Non-pigmented ciliary epithelial cell (primary cell): ENCODE measurements around the gene TTC38.
"Not testable (repeated sequence)": the region's sequence is repeated elsewhere in the genome, so short reads cannot be mapped to it uniquely, and the experiment has no call there.

Experiments
- DNase-seq: peaks from one replicate; pipeline ENCODE4 v3.0.0-alpha.2; 2010; ENCODE audit warnings: low read depth

The TTC38 gene

GRCh38 chr22:46246178-46246577, 21.6 kb upstream of the TTC38 start:
- no peak for DNase-seq

- DNase-seq, result no peak
Observed at GRCh38 chr22:46247443-46247975, 20.3 kb upstream of the TTC38 start.

- no peak for DNase-seq
Observed at GRCh38 chr22:46250035-46250782, 17.6 kb upstream of the TTC38 start, which contains the start of gene CDPF1. Gene CDPF1, minus strand, starts transcription at chr22:46250293. Its CDS starts 2,009 bp downstream, at chr22:46248284.

GRCh38 chr22:46250783-46251125, 17.1 kb upstream of the TTC38 start:
- no peak for DNase-seq

GRCh38 chr22:46251266-46251665, 16.5 kb upstream of the TTC38 start:
- no peak for DNase-seq

- no peak for DNase-seq
Observed at GRCh38 chr22:46251816-46252380, 15.9 kb upstream of the TTC38 start.

GRCh38 chr22:46256358-46256958, 11.3 kb upstream of the TTC38 start:
- no peak for DNase-seq

- DNase-seq, result no peak
Observed at GRCh38 chr22:46259374-46259773, 8.4 kb upstream of the TTC38 start.

GRCh38 chr22:46260038-46260437, 7.8 kb upstream of the TTC38 start:
- no peak for DNase-seq

GRCh38 chr22:46262449-46263215, 5.2 kb upstream of the TTC38 start:
- no peak for DNase-seq

- no peak for DNase-seq
Observed at GRCh38 chr22:46263216-46263590, 4.6 kb upstream of the TTC38 start, which contains the start of gene PKDREJ. Gene PKDREJ, minus strand, starts transcription at chr22:46263343. Its CDS starts 21 bp downstream, at chr22:46263322.

GRCh38 chr22:46264520-46264919, 3.3 kb upstream of the TTC38 start:
- not testable (repeated sequence) for DNase-seq

GRCh38 chr22:46265627-46266026, 2.2 kb upstream of the TTC38 start:
- not testable (repeated sequence) for DNase-seq

- DNase-seq, result no peak
Observed at GRCh38 chr22:46269564-46269963, 1.8 kb downstream of the TTC38 start.

GRCh38 chr22:46272196-46272595, 4.4 kb downstream of the TTC38 start:
- no peak for DNase-seq

- no peak for DNase-seq
Observed at GRCh38 chr22:46272762-46273431, 5.1 kb downstream of the TTC38 start.

- DNase-seq, result no peak
Observed at GRCh38 chr22:46273432-46274148, 5.8 kb downstream of the TTC38 start.

GRCh38 chr22:46274381-46274780, 6.6 kb downstream of the TTC38 start:
- no peak for DNase-seq

GRCh38 chr22:46275455-46276122, 7.8 kb downstream of the TTC38 start:
- no peak for DNase-seq

GRCh38 chr22:46276563-46276962, 8.8 kb downstream of the TTC38 start:
- no peak for DNase-seq
